GM19397 (cell line): ENCODE results near the gene SERPINB4.
A peak's percentile ranks its signal among the peaks of the same experiment; 100 is the strongest.

Source experiments
- ATAC-seq: cut with Tn5 transposase; IDR thresholded peaks from one replicate; pipeline ENCODE4 v1.9.1; 2021; ENCODE audit warnings: mild to moderate bottlenecking, moderate library complexity; ENCODE audit not compliant: unreplicated experiment

The SERPINB4 gene

DNA sequence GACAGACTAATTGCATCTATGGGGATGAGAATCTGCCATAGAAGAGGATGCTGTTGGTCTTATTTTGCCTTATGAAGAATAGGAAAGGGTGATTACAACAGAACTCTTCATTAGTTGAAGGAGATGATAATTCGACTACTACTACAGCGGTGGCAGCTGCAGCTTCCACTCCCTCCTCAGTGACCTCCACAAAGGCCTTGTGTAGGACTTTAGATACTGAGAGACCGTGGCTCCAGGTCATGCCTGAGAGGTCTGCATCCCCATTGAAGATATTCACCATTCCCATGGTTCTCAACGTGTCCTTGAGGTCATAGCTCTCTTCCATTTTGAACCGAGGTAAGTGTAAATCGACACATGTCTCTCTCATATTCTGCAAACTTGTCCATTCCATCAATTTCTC, 6.4 kb downstream of the SERPINB4 start:
- ATAC-seq, result no peak

- no peak for ATAC-seq
Observed at GRCh38 chr18:63627819-63628218, 16.2 kb downstream of the SERPINB4 start.

- no peak for ATAC-seq
Observed at GRCh38 chr18:63626431-63626830, 17.6 kb downstream of the SERPINB4 start.

GRCh38 chr18:63624863-63625262, 19.2 kb downstream of the SERPINB4 start:
- ATAC-seq, result no peak

DNA sequence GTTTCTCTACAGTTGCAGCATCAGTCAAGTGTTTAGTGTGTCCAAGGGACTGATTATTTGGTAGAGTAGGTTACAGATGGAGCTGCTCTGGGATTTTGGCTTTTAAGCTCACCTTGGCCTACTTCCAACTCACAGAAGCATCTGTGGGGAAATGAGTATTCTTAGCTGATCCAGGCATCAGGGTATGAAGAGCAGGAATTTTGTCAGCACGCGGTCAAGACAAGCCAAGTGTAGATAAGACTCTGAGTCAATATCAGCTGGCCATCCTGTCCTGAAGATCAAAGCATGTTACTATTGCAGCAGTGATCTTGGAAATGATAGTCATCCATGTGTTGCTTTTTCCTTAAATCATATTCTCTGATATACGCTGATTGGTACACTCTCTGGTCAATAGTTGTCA, 24.4 kb downstream of the SERPINB4 start:
- no peak for ATAC-seq

DNA sequence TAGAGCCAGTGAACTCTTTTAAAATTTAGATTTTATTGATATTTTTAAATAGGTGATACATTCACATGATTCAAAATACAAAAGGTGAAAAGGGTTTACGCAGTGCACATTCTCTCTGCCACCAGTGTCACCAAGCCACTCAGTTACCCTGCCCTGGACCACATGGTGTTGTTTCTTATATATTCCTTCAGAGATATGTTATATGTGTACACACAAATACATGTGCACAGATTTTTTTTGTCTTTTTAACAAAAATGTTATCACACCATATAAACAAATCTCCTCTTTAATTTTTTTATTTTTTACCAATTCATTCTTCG, 26.2 kb downstream of the SERPINB4 start:
- ATAC-seq, result no peak

- no peak for ATAC-seq
Observed at GRCh38 chr18:63617049-63617914, 26.8 kb downstream of the SERPINB4 start.

- ATAC-seq, result no peak
Observed at GRCh38 chr18:63613420-63613819, 30.6 kb downstream of the SERPINB4 start.

DNA sequence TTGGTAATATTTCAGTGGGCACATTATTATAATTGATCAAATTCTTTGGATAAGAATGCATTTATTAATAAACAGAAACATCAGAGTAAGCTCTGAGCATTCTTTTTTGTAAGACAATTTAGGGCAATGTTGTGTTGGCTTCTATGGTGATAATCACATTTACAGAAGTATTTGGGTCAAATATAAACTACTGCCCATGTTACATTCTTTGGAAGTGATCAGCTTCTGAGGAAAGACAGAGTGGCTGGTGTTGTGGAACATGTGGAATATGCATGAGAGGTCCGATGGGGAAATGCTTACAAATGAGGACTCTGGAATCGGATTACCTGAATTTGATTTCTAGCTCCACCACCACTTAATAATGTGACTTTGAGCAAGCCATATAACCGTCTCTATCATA, 37.5 kb downstream of the SERPINB4 start:
- no peak for ATAC-seq

DNA sequence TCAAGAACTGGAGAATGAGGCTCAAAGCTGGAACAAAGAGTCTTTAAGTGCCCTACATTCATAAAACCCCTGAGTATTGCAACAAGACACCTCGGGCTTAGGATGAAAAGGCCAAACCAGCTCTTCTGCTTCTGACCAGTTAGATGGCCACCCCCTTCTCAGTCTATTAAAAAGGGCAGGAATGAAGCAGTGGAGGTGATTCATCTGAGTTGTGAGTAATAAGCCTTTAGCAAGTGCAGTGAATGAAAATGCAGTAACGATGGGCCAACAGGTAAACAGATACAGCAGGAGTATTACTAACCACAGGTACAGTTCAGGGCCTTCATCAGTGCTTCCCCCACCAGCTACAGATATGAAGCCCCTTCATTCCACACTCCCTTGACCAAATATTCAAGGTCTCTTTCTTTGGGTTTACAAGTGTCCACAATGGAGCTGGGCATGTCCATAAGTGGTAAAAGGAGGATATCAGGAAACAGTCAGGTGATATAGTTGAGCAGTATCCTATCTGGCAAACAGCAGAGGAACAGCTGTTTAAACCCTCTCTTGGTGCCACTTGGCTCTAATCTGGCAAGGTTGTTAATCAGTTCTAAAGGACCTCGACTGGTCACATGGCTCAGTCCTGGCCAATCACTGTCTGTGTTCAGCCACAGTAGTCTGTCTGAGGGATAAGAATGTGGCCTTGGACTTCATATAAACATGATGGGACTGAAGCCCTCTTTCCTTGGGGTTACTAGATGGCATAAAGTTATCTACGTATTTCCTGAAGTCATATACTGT, 39.1 kb downstream of the SERPINB4 start:
- ATAC-seq, result no peak

- ATAC-seq, result peak; percentile 83
Observed at GRCh38 chr18:63603772-63604171, 40.3 kb downstream of the SERPINB4 start.

- ATAC-seq, result no peak
Observed at GRCh38 chr18:63603355-63603754, 40.7 kb downstream of the SERPINB4 start.

DNA sequence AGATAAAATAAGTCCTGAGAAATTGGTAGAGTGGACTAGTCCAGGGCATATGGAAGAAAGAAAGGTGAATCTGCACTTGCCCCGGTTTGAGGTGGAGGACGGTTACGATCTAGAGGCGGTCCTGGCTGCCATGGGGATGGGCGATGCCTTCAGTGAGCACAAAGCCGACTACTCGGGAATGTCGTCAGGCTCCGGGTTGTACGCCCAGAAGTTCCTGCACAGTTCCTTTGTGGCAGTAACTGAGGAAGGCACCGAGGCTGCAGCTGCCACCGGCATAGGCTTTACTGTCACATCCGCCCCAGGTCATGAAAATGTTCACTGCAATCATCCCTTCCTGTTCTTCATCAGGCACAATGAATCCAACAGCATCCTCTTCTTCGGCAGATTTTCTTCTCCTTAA, 47.1 kb downstream of the SERPINB4 start:
- ATAC-seq, result no peak

DNA sequence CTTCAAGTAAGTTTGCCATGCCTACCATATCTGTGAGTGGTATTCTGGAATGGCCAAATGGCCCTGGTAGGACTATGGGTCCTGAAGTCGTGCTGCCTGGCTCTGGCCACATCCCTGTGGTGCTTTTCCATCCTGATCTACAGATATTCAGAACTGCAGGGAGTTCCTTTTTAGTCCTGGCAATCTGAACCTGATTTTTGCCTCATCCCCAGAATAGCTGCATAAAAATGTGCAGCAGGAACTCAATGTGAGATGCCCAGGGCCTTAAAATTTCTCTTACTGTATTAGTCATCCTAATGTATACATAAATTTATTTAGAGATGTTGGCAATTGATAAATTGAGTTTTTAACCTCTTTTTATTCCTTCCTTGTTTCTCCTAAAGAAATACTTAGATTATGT, 51.6 kb downstream of the SERPINB4 start:
- ATAC-seq, result no peak

DNA sequence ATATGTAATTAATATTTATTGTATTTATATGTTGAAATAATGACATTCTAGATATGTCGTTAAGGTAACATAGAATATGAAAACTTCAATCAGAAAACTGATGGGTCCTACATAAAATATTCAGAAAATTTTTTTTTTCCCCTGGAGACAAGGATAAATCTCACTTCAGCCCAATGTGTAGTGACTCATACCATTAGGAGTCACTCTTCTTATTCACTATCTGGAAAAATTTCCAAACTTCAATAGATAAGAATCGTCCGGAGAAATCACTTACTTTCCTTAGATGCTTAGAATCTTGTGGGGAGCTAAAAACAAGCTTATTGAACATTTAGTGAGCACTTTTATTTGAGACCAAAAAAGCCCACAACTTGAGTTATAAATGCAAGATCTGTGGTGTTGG, 52.3 kb downstream of the SERPINB4 start:
- ATAC-seq, result no peak

DNA sequence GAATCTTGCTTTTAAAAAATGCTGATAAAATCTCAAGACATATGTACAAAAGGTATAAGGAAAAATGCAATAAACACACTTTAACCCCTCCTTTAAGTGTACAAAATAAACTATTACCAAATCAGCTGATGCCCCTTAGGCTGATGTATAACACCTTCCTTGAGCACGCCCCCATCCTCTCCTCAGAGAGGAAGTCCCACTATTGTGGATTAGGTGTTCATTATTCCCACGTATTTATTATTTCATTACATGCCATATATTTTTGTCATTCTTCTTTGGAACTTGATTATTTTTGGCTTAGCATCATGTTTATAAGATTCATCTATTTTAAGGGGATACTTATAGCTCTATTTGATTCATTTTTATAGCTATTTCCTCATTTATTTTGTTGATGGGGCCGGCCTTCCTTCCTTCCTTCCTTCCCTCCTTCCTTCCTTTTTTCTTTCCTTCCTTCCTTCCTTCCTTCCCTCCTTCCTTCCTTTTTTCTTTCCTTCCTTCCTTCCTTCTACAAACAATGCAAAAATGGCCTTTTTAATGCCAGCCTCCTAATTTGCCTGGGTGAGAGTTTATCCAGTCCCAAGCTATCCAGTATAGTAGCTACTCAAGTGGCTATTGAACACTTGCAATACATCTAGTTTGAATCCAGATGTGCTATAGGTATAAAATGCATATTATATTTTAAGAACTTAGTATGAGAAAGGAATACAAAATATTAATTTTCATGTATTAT, 52.9 kb downstream of the SERPINB4 start:
- ATAC-seq, result no peak

- no peak for ATAC-seq
Observed at GRCh38 chr18:63590373-63590772, 53.7 kb downstream of the SERPINB4 start.

DNA sequence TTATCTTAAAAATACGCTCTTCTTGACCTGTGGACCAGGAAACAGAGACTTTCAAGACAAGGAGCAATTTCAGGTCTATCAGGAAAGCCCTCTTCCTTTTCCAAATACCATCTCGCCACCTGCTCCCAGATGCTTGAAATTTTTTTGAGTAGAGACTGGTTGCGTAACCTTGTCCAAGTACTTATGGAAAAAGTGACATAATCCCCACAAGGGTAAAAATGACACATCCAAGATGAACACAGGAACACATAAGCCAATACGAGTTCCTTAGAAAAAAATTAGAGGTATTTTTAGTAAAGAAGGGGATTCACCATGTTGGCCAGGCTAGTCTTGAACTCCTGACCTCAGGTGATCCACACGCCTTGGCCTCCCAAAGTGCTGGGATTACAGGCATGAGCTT, 55.1 kb downstream of the SERPINB4 start:
- ATAC-seq, result no peak
